HepG2 (cell line): ENCODE data around the gene CXCL17.

Experiments
- CEBPG ChIP-seq: IDR thresholded peaks from 2 replicates; pipeline ENCODE4 v1.6.1; 2016
- CHCHD3 ChIP-seq: sonication (generic); formaldehyde crosslinking; IDR thresholded peaks from 2 replicates; pipeline ENCODE4 v1.8.0; 2022; ENCODE audit warnings: mild to moderate bottlenecking, missing genetic modification reagents, moderate library complexity
- GZF1 ChIP-seq: sonication (generic); formaldehyde crosslinking; IDR thresholded peaks from 2 replicates; pipeline ENCODE4 v1.5.1; 2020; ENCODE audit warnings: mild to moderate bottlenecking, missing genetic modification reagents
- ZKSCAN5 ChIP-seq: sonication (generic); formaldehyde crosslinking; IDR thresholded peaks from 2 replicates; pipeline ENCODE4 v1.5.1; 2020; ENCODE audit warnings: mild to moderate bottlenecking, missing genetic modification reagents
- ZNF512 ChIP-seq: sonication (generic); formaldehyde crosslinking; IDR thresholded peaks from 2 replicates; pipeline ENCODE4 v1.4.0; 2020; ENCODE audit warnings: mild to moderate bottlenecking, missing genetic modification reagents
- ZNF773 ChIP-seq: sonication (generic); formaldehyde crosslinking; IDR thresholded peaks from 2 replicates; pipeline ENCODE4 v1.4.0; 2020; ENCODE audit warnings: missing genetic modification reagents, borderline replicate concordance
- TF ChIP-seq, protein P1 (sequence below), 2 experiments: IDR thresholded peaks; 2 replicates each; pipeline ENCODE4 v1.6.1; 2011 to 2012; ENCODE audit warnings: low read length in 2 of 2, borderline replicate concordance in 1 of 2, low read depth in 1 of 2, mild to moderate bottlenecking in 1 of 2, moderate library complexity in 1 of 2

DNA sequence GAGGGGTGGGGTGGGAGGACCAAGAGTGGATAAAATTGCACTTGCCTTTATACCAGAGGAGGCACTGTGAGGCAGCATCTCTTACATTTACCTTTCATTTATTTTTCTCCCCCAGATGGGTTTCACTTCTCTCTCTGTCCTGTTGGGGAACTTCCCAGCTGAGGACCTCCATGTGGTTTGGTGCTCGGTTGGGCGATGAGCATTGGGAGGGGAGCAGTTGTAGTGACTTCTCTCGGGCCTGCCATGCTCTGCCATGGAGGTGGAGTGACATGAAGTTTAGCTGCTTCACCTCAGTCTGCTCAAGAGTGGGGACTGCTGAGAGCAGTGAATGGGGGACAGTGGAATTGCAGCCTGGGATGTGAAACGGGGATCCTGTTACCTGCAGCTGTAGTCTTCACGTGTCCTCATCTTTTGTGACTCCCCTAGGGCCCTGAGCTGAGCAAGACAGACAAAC, 23.1 kb upstream of the CXCL17 start:
- TF ChIP-seq CHCHD3 (CRISPR knock-in tag) (no peak), ZKSCAN5 (CRISPR knock-in tag) (no peak), ZNF773 (CRISPR knock-in tag) (no peak), GZF1 (CRISPR knock-in tag) (no peak), CEBPG (no peak), ZNF512 (CRISPR knock-in tag) (no peak)
- TF ChIP-seq, protein P1, sequence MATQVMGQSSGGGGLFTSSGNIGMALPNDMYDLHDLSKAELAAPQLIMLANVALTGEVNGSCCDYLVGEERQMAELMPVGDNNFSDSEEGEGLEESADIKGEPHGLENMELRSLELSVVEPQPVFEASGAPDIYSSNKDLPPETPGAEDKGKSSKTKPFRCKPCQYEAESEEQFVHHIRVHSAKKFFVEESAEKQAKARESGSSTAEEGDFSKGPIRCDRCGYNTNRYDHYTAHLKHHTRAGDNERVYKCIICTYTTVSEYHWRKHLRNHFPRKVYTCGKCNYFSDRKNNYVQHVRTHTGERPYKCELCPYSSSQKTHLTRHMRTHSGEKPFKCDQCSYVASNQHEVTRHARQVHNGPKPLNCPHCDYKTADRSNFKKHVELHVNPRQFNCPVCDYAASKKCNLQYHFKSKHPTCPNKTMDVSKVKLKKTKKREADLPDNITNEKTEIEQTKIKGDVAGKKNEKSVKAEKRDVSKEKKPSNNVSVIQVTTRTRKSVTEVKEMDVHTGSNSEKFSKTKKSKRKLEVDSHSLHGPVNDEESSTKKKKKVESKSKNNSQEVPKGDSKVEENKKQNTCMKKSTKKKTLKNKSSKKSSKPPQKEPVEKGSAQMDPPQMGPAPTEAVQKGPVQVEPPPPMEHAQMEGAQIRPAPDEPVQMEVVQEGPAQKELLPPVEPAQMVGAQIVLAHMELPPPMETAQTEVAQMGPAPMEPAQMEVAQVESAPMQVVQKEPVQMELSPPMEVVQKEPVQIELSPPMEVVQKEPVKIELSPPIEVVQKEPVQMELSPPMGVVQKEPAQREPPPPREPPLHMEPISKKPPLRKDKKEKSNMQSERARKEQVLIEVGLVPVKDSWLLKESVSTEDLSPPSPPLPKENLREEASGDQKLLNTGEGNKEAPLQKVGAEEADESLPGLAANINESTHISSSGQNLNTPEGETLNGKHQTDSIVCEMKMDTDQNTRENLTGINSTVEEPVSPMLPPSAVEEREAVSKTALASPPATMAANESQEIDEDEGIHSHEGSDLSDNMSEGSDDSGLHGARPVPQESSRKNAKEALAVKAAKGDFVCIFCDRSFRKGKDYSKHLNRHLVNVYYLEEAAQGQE (IDR thresholded peaks at IDR 0.05; ENCODE audit: borderline replicate concordance in 1 of 2, low read depth in 1 of 2, low read length in 2 of 2), result no peak
